HepG2 (cell line): ENCODE measurements around the gene RPRD1A. TPM values are rescaled to one million over a fixed set of nuclear protein-coding genes. Genes with fewer than 3 reads are reported as not detected.
A peak's percentile ranks its signal among the peaks of the same experiment; 100 is the strongest.

ENCODE experiments used
- KAT7 ChIP-seq: IDR thresholded peaks from 2 replicates; pipeline ENCODE4 v1.6.1; 2018; ENCODE audit warnings: borderline replicate concordance, missing compliant biosample characterization
- KDM5B ChIP-seq: sonication (generic); formaldehyde crosslinking; IDR thresholded peaks from 2 replicates; pipeline ENCODE4 v1.4.0; 2020; ENCODE audit warnings: missing genetic modification reagents, mild to moderate bottlenecking, borderline replicate concordance
- KLF16 ChIP-seq, 2 experiments: sonication (generic) in 1 of 2; formaldehyde crosslinking in 1 of 2; IDR thresholded peaks; 2 replicates each; pipeline versions ENCODE4 v1.6.1 to v1.8.0; 2016 to 2023; ENCODE audit warnings: missing genetic modification reagents in 2 of 2, missing compliant biosample characterization in 1 of 2
- MAZ ChIP-seq, 2 experiments: sonication (generic) in 1 of 2; formaldehyde crosslinking in 1 of 2; IDR thresholded peaks; 2 replicates each; pipeline versions ENCODE4 v1.5.0 to v1.6.1; 2012 to 2020; ENCODE audit warnings: low read depth in 2 of 2, mild to moderate bottlenecking in 2 of 2, borderline replicate concordance in 1 of 2, improper control_type of control experiment in 1 of 2, low read length in 1 of 2, missing genetic modification reagents in 1 of 2, moderate library complexity in 1 of 2
- NONO ChIP-seq, 2 experiments: fragments of 450-650 bp in 1 of 2; sonication (generic) in 1 of 2; formaldehyde crosslinking in 1 of 2; IDR thresholded peaks in 1 of 2; conservative IDR thresholded peaks in 1 of 2; 2 replicates each; pipeline versions ENCODE4 v1.6.1 to v1.8.0; 2017 to 2022; ENCODE audit warnings: mild to moderate bottlenecking in 1 of 2, missing genetic modification reagents in 1 of 2, moderate library complexity in 1 of 2
- PRDM10 ChIP-seq: sonication (generic); formaldehyde crosslinking; IDR thresholded peaks from 2 replicates; pipeline ENCODE4 v1.4.0; 2020; ENCODE audit warnings: low read depth, missing genetic modification reagents
- RBM22 ChIP-seq: fragments of 200-400 bp; formaldehyde crosslinking; optimal IDR thresholded peaks from 2 replicates; pipeline ENCODE3; 2017; ENCODE audit warnings: mild to moderate bottlenecking, low read length, moderate library complexity
- RXRA ChIP-seq: sonication (generic); formaldehyde crosslinking; IDR thresholded peaks from 2 replicates; pipeline ENCODE4 v1.5.1; 2020; ENCODE audit warnings: missing genetic modification reagents
- TBX2 ChIP-seq: sonication (generic); formaldehyde crosslinking; IDR thresholded peaks from 2 replicates; pipeline ENCODE4 v1.5.0; 2020; ENCODE audit warnings: missing genetic modification reagents, mild to moderate bottlenecking, borderline replicate concordance
- TEAD3 ChIP-seq: optimal IDR thresholded peaks from 2 replicates; pipeline ENCODE3; 2016; ENCODE audit warnings: borderline replicate concordance
- YEATS4 ChIP-seq: sonication (generic); formaldehyde crosslinking; IDR thresholded peaks from 2 replicates; pipeline ENCODE4 v1.4.0; 2020; ENCODE audit warnings: missing genetic modification reagents, borderline replicate concordance
- ZFP82 ChIP-seq: sonication (generic); formaldehyde crosslinking; IDR thresholded peaks from 2 replicates; pipeline ENCODE4 v1.5.1; 2020; ENCODE audit warnings: mild to moderate bottlenecking, missing genetic modification reagents, borderline replicate concordance
- ZFY ChIP-seq: sonication (generic); formaldehyde crosslinking; IDR thresholded peaks from 2 replicates; pipeline ENCODE4 v1.4.0; 2020; ENCODE audit warnings: missing genetic modification reagents
- ZNF331 ChIP-seq: sonication (generic); formaldehyde crosslinking; IDR thresholded peaks from 2 replicates; pipeline ENCODE4 v1.4.0; 2020; ENCODE audit warnings: missing genetic modification reagents
- ZNF431 ChIP-seq: sonication (generic); formaldehyde crosslinking; IDR thresholded peaks from 2 replicates; pipeline ENCODE4 v1.9.0; 2022; ENCODE audit warnings: missing genetic modification reagents, low read depth, mild to moderate bottlenecking, borderline replicate concordance
- ZNF546 ChIP-seq: sonication (generic); formaldehyde crosslinking; conservative IDR thresholded peaks from 2 replicates; pipeline ENCODE4 v1.8.1; 2023; ENCODE audit warnings: mild to moderate bottlenecking, missing genetic modification reagents
- ZNF598 ChIP-seq: sonication (generic); formaldehyde crosslinking; IDR thresholded peaks from 2 replicates; pipeline ENCODE4 v1.5.1; 2020; ENCODE audit warnings: mild to moderate bottlenecking, missing genetic modification reagents, borderline replicate concordance
- ZNF629 ChIP-seq: sonication (generic); formaldehyde crosslinking; conservative IDR thresholded peaks from 2 replicates; pipeline ENCODE4 v1.5.0; 2020; ENCODE audit warnings: missing genetic modification reagents
- ZNF670 ChIP-seq: sonication (generic); formaldehyde crosslinking; IDR thresholded peaks from 2 replicates; pipeline ENCODE4 v1.8.0; 2022; ENCODE audit warnings: mild to moderate bottlenecking, missing genetic modification reagents, borderline replicate concordance
- ZNF891 ChIP-seq: sonication (generic); formaldehyde crosslinking; IDR thresholded peaks from 2 replicates; pipeline ENCODE4 v1.5.0; 2020; ENCODE audit warnings: mild to moderate bottlenecking, missing genetic modification reagents
- polyA plus RNA-seq, 8 experiments: library from polyadenylated mRNA; depleted of rRNA in 3 of 8; stranded (reverse) in 7 of 8; unstranded in 1 of 8; fragments of >200 nt; fragmentation: Illumina TruSeq in 4 of 8; extraction: Trizol in 4 of 8; gene quantifications; 2 replicates each; pipeline versions ENCODE4 v1.2.1 to v1.2.3, GENCODE V29; 2011 to 2016; ENCODE audit warnings: low read depth in 4 of 8, missing spikeins in 1 of 8, mixed read lengths in 1 of 8; ENCODE audit not compliant: insufficient read depth in 1 of 8
- total RNA-seq, 5 experiments: library from RNA; depleted of rRNA; stranded (reverse); fragments of >200 nt; fragmentation: Illumina TruSeq; extraction: Trizol; gene quantifications; 2 replicates each; pipeline ENCODE4 v1.2.3, GENCODE V29; 2016; ENCODE audit warnings: low read depth in 1 of 5
- TF ChIP-seq, protein P1 (sequence below): IDR thresholded peaks from 2 replicates; pipeline ENCODE4 v1.6.1; 2016; ENCODE audit warnings: mild to moderate bottlenecking
- TF ChIP-seq, protein P2 (sequence below): sonication (generic); formaldehyde crosslinking; IDR thresholded peaks from 2 replicates; pipeline ENCODE4 v1.5.1; 2020; ENCODE audit warnings: missing genetic modification reagents, mild to moderate bottlenecking, borderline replicate concordance

Gene RPRD1A
- total and polyA plus RNA-seq, 2 of the 13 experiments (the other 11 are each of a cell fraction or from before 2014, with no cell fraction given) = 42.5 to 78.2 TPM

DNA sequence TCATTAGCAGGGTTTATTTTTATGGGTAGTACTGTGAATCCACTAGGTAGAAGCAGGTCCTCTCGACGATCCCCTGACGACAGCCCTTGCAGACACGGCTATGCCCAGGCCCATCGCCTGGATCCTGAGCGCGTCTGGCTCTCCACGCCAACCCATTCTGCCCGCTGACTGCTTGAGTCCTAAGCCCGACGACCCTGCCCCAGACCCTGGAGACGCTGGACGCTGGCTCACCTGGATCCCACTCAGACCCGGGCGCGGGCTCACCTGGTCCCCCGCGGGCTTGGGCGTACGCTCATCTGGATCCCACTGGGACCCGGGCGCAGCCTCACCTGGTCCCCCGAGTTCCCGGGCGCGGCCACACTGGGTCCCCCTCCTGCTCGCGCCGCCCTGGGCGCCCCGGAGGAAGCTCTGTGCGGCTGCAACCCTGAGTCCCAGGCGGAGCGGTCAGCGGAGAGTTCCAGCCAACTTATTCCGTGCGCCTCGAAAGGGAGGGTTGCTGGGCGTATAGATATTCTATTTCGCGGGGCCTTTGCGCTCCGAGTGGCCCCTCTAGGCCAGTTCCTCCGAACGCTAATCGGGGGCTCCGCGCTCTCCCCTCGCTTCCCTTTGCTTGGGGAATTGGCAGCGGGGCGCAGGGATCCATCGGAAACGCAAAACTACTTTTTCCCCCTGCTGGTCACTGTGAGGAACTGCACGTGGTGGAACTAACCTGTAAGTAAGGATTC is 117.3 kb downstream of the RPRD1A start (continued):
- TF ChIP-seq PRDM10 (no peak), ZNF431 (CRISPR knock-in tag) (no peak), ZNF598 (CRISPR knock-in tag) (peak; percentile 17; the same call in 1 of the 2 replicates), ZNF629 (CRISPR knock-in tag) (peak; percentile 76), KDM5B (CRISPR knock-in tag) (peak; percentile 56; the same call in 1 of the 2 replicates), ZFY (0 out of 2 replicates have a peak, but pooled peaks have one; percentile 16), ZNF891 (CRISPR knock-in tag) (peak; percentile 62; the same call in 1 of the 2 replicates), ZNF670 (CRISPR knock-in tag) (0 out of 2 replicates have a peak, but pooled peaks have one; percentile 44), MAZ (IDR thresholded peaks at IDR 0.05; ENCODE audit: borderline replicate concordance, low read depth, low read length) (no peak), MAZ (CRISPR knock-in tag; IDR thresholded peaks at IDR 0.05; ENCODE audit: low read depth) (peak; percentile 29; the same call in 1 of the 2 replicates), RXRA (CRISPR knock-in tag) (peak; percentile 31; the same call in 1 of the 2 replicates), RBM22 (no peak), ZNF546 (CRISPR knock-in tag) (0 out of 2 replicates have a peak, but pooled peaks have one; percentile 31), TEAD3 (peak; percentile 11), YEATS4 (0 out of 2 replicates have a peak, but pooled peaks have one; percentile 18), KLF16 (CRISPR knock-in tag; IDR thresholded peaks at IDR 0.05) (0 out of 4 replicates have a peak, but pooled peaks of 1 of the 2 experiments have one; percentile 23), KAT7 (CRISPR knock-in tag) (no peak), ZFP82 (CRISPR knock-in tag) (0 out of 2 replicates have a peak, but pooled peaks have one; percentile 37), TBX2 (CRISPR knock-in tag) (peak; percentile 9; the same call in 1 of the 2 replicates), ZNF331 (CRISPR knock-in tag) (no peak), NONO (IDR thresholded peaks at IDR 0.05) (no peak), NONO (CRISPR knock-in tag; conservative IDR thresholded peaks at IDR 0.05) (peak; percentile 38; the same call in 1 of the 2 replicates)
- TF ChIP-seq, protein P1, sequence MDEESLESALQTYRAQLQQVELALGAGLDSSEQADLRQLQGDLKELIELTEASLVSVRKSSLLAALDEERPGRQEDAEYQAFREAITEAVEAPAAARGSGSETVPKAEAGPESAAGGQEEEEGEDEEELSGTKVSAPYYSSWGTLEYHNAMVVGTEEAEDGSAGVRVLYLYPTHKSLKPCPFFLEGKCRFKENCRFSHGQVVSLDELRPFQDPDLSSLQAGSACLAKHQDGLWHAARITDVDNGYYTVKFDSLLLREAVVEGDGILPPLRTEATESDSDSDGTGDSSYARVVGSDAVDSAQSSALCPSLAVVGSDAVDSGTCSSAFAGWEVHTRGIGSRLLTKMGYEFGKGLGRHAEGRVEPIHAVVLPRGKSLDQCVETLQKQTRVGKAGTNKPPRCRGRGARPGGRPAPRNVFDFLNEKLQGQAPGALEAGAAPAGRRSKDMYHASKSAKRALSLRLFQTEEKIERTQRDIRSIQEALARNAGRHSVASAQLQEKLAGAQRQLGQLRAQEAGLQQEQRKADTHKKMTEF (CRISPR knock-in tag) = 0 out of 2 replicates have a peak, but pooled peaks have one; percentile 23
- TF ChIP-seq, protein P2, sequence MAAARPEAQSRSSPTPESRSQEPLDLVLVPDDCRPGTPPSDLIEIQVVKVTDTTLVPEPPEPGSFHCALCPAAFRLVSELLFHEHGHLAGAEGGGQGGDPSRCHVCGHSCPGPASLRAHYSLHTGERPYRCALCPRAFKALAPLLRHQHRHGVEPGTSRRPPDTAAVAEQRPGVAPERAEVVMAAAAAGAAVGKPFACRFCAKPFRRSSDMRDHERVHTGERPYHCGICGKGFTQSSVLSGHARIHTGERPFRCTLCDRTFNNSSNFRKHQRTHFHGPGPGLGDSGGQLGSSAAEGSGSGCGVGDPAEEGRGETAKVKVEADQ = peak; percentile 42; the same call in 1 of the 2 replicates
